H1 (cell line): ENCODE measurements around the gene TNNC1. TPM values are rescaled to one million over a fixed set of nuclear protein-coding genes. Genes with fewer than 3 reads are reported as not detected.

Experiments used
- CTCF ChIA-PET: fragments of 300-600 bp; sonication (Branson Sonifier 250); formaldehyde crosslinking; loops from one replicate; lab custom pipeline; 2021; ENCODE audit not compliant: partially characterized antibody; lab: Charles Lee
- POLR2A ChIA-PET: fragments of 300-600 bp; sonication (Branson Sonifier 250); formaldehyde crosslinking; loops from one replicate; lab custom pipeline; 2021; ENCODE audit warnings: inconsistent platforms; ENCODE audit not compliant: partially characterized antibody; lab: Charles Lee
- DNase-seq, 2 experiments: peaks; one replicate each; pipeline versions ENCODE4 v3.0.0 to v3.0.0-alpha.2; 2010 to 2022; ENCODE audit warnings: low spot score in 2 of 2, low read depth in 1 of 2, mixed read lengths in 1 of 2
- FAIRE-seq: peaks from 2 replicates; lab custom pipeline; 2011; peaks lifted over from hg19 to GRCh38; lab: Jason Lieb, UNC
- H2AFZ ChIP-seq: 2 replicates; pipeline ENCODE4 v1.8.1; 2012; ENCODE audit warnings: low read length, inconsistent platforms
- H2AK5ac ChIP-seq: 2 replicates; pipeline ENCODE4 v1.6.1; 2013; ENCODE audit warnings: low read depth, low read length
- H2BK120ac ChIP-seq: replicated peaks from 2 replicates; pipeline ENCODE3; 2013; ENCODE audit warnings: low read depth, low read length, inconsistent platforms
- H2BK12ac ChIP-seq: 2 replicates; pipeline ENCODE4 v1.6.1; 2013; ENCODE audit warnings: low read depth, low read length
- H2BK15ac ChIP-seq: 2 replicates; pipeline ENCODE4 v1.6.1; 2013; ENCODE audit warnings: low read length
- H2BK20ac ChIP-seq: 2 replicates; pipeline ENCODE4 v1.6.1; 2013; ENCODE audit warnings: low read length
- H2BK5ac ChIP-seq: 2 replicates; pipeline ENCODE4 v1.6.1; 2013; ENCODE audit warnings: low read depth, low read length
- H3K14ac ChIP-seq: 2 replicates; pipeline ENCODE4 v1.6.1; 2013; ENCODE audit warnings: inconsistent platforms; ENCODE audit not compliant: insufficient read length
- H3K18ac ChIP-seq: 2 replicates; pipeline ENCODE4 v1.6.1; 2013; ENCODE audit warnings: low read length; ENCODE audit errors: extremely low read depth
- H3K23ac ChIP-seq: 2 replicates; pipeline ENCODE4 v1.6.1; 2013; ENCODE audit warnings: inconsistent platforms; ENCODE audit not compliant: insufficient read length
- H3K23me2 ChIP-seq: 2 replicates; pipeline ENCODE4 v1.6.1; 2013; ENCODE audit warnings: low read depth, low read length
- H3K27ac ChIP-seq: 2 replicates; pipeline ENCODE4 v1.6.1; 2011; ENCODE audit warnings: low read depth, low read length, inconsistent platforms
- H3K27me3 ChIP-seq, 4 experiments: replicated peaks in 1 of 4; 1 replicate in 1 of 4; 2 replicates in 3 of 4; pipeline versions ENCODE4 v1.6.1 to v1.8.1; 2011 to 2013; ENCODE audit warnings: low read length in 3 of 4, mild to moderate bottlenecking in 3 of 4, inconsistent platforms in 2 of 4, mixed read lengths in 2 of 4, moderate library complexity in 1 of 4; ENCODE audit not compliant: control insufficient read depth in 3 of 4, insufficient read depth in 3 of 4; ENCODE audit errors: extremely low read depth in 1 of 4
- H3K36me3 ChIP-seq, 4 experiments: 2 replicates each; pipeline versions ENCODE4 v1.6.1 to v1.8.1; 2011 to 2013; ENCODE audit warnings: mild to moderate bottlenecking in 4 of 4, low read length in 3 of 4, moderate library complexity in 2 of 4, control low read depth in 1 of 4, inconsistent platforms in 1 of 4; ENCODE audit not compliant: insufficient read depth in 4 of 4, control insufficient read depth in 2 of 4
- H3K4ac ChIP-seq: replicated peaks from 2 replicates; pipeline ENCODE3; 2013; ENCODE audit warnings: low read length, low read depth, mixed read lengths, inconsistent platforms; ENCODE audit not compliant: insufficient read length
- H3K4me1 ChIP-seq, 4 experiments: replicated peaks in 1 of 4; 1 replicate in 1 of 4; 2 replicates in 3 of 4; pipeline versions ENCODE4 v1.6.1 to v1.8.1; 2011 to 2013; ENCODE audit warnings: low read length in 3 of 4, inconsistent platforms in 2 of 4, mixed read lengths in 1 of 4; ENCODE audit not compliant: insufficient read depth in 4 of 4, control insufficient read depth in 3 of 4
- H3K4me2 ChIP-seq, 2 experiments: 2 replicates each; pipeline versions ENCODE4 v1.6.1 to v1.8.1; 2011 to 2013; ENCODE audit warnings: low read depth in 2 of 2, low read length in 2 of 2, control low read depth in 1 of 2, inconsistent platforms in 1 of 2, mild to moderate bottlenecking in 1 of 2; ENCODE audit not compliant: insufficient read depth in 1 of 2
- H3K4me3 ChIP-seq, 4 experiments: fragments of 200-600, 300-600 bp in 1 of 4; sonication (generic), shearing (Covaris generic), sonication (Bioruptor Twin) in 1 of 4; 2 replicates each; pipeline versions ENCODE4 v1.5.1 to v1.8.1; 2011 to 2016; ENCODE audit warnings: low read length in 4 of 4, low read depth in 3 of 4, control low read depth in 2 of 4, inconsistent platforms in 2 of 4, mild to moderate bottlenecking in 2 of 4, mixed read lengths in 1 of 4, moderate library complexity in 1 of 4; ENCODE audit not compliant: insufficient read depth in 2 of 4; ENCODE audit errors: extremely low read depth in 1 of 4
- H3K56ac ChIP-seq: replicated peaks from 2 replicates; pipeline ENCODE3; 2013; ENCODE audit warnings: low read depth, mild to moderate bottlenecking, mixed read lengths, low read length, inconsistent platforms; ENCODE audit not compliant: insufficient read length
- H3K79me1 ChIP-seq: 2 replicates; pipeline ENCODE4 v1.6.1; 2013; ENCODE audit warnings: low read depth, low read length, control low read depth
- H3K79me2 ChIP-seq, 2 experiments: 2 replicates each; pipeline versions ENCODE4 v1.6.1 to v1.8.1; 2012 to 2013; ENCODE audit warnings: low read length in 2 of 2, mild to moderate bottlenecking in 2 of 2, inconsistent platforms in 1 of 2; ENCODE audit not compliant: insufficient read depth in 2 of 2, control insufficient read depth in 1 of 2
- H3K9ac ChIP-seq, 4 experiments: replicated peaks in 1 of 4; 1 replicate in 1 of 4; 2 replicates in 3 of 4; pipeline versions ENCODE4 v1.6.1 to v1.8.1; 2011 to 2013; ENCODE audit warnings: low read depth in 3 of 4, low read length in 3 of 4, control low read depth in 2 of 4, mild to moderate bottlenecking in 2 of 4, moderate library complexity in 2 of 4, inconsistent platforms in 1 of 4; ENCODE audit errors: extremely low read depth in 1 of 4
- H3K9me3 ChIP-seq, 2 experiments: 2 replicates each; pipeline versions ENCODE4 v1.6.1 to v1.8.1; 2012 to 2013; ENCODE audit warnings: mild to moderate bottlenecking in 2 of 2, moderate library complexity in 2 of 2, control low read depth in 1 of 2, inconsistent platforms in 1 of 2, low read depth in 1 of 2, low read length in 1 of 2, mixed read lengths in 1 of 2; ENCODE audit not compliant: insufficient read depth in 2 of 2
- H4K20me1 ChIP-seq, 2 experiments: replicated peaks in 1 of 2; 2 replicates each; pipeline versions ENCODE3 to v1.8.1; 2011 to 2013; ENCODE audit warnings: inconsistent platforms in 2 of 2, low read length in 2 of 2, mild to moderate bottlenecking in 1 of 2; ENCODE audit not compliant: insufficient read depth in 2 of 2, control insufficient read depth in 1 of 2
- H4K5ac ChIP-seq: 2 replicates; pipeline ENCODE4 v1.6.1; 2013; ENCODE audit warnings: low read length, low read depth, mixed read lengths, inconsistent platforms; ENCODE audit not compliant: insufficient read length
- H4K8ac ChIP-seq: 2 replicates; pipeline ENCODE4 v1.8.0; 2013; ENCODE audit warnings: mild to moderate bottlenecking, moderate library complexity, low read length, inconsistent platforms; ENCODE audit not compliant: insufficient read depth; ENCODE audit errors: extremely low read depth
- H4K91ac ChIP-seq: replicated peaks from 2 replicates; pipeline ENCODE3; 2013; ENCODE audit warnings: low read length, mixed read lengths, inconsistent platforms; ENCODE audit not compliant: insufficient read length
- WGBS, 2 experiments: shearing (Covaris generic) in 1 of 2; methylation state at CpG; one replicate each; pipeline versions ENCODE4 v1.1.6 to v1.1.7; 2013 to 2015; ENCODE audit warnings: low lambda C conversion rate in 2 of 2, mixed read lengths in 2 of 2, inconsistent platforms in 1 of 2, low coverage in 1 of 2, missing lambda C conversion rate in 1 of 2; ENCODE audit not compliant: insufficient replicate concordance in 2 of 2, insufficient coverage in 1 of 2, insufficient read length in 1 of 2; ENCODE audit errors: extremely low coverage in 1 of 2, missing lambda C conversion rate in 1 of 2; 5-methylcytosine and 5-hydroxymethylcytosine counted together
- polyA plus RNA-seq, 7 experiments: library from polyadenylated mRNA; depleted of rRNA in 3 of 7; stranded (reverse) in 5 of 7; unstranded in 2 of 7; fragments of >200 nt in 5 of 7; fragments of 200-250 nt in 2 of 7; gene quantifications; 1 replicate in 5 of 7; 2 replicates in 1 of 7; 4 replicates in 1 of 7; pipeline versions ENCODE4 v1.2.1 to v1.2.3, GENCODE V29; 2011 to 2013; ENCODE audit warnings: missing spikeins in 2 of 7, mixed read lengths in 2 of 7
- total RNA-seq: library from RNA; stranded (reverse); fragmentation: NEBNext Ultra II Directional; extraction: Animal tissue kit (Norgen Biotek cat#: 25700); gene quantifications from 2 replicates; pipeline ENCODE4 v1.2.1, GENCODE V29; 2021

TNNC1 gene
- total and polyA plus RNA-seq, 2 of the 8 experiments (the other 6 are each of a cell fraction or from before 2014, with no cell fraction given) = 5.8 to 16.4 TPM

GRCh38 chr3:52431459-52432223, 22.2 kb downstream of the TNNC1 start:
- no peak overlapping the region for H3K9ac ChIP-seq
- H3K14ac ChIP-seq = no peak overlapping the region
- CTCF ChIA-PET = interaction anchor here (0.6 to 4.4 kb wide), 7 partner anchors 9 to 210 kb away, joined by 3 to 22 read pairs (median 9); no protein-coding TSS in a partner anchor
- no peaks in the 10 kb centered on the region for H3K36me3 ChIP-seq
- H4K8ac ChIP-seq = no peak overlapping the region
- no peak overlapping the region for H4K91ac ChIP-seq
- no peaks in the 10 kb centered on the region for H3K79me2 ChIP-seq
- no peaks in the 10 kb centered on the region for H3K9me3 ChIP-seq
- POLR2A ChIA-PET = interaction anchor here (1.0 to 10.5 kb wide), 2 partner anchors 15 to 216 kb away, joined by 3 to 112 read pairs; partner anchors contain the start of gene SEMA3G
- H2BK12ac ChIP-seq = no peak overlapping the region
- no peaks in the 10 kb centered on the region for H3K27me3 ChIP-seq
- WGBS, 2 experiments = 87% methylated on average over 10 of the region's 10 CpGs; no CpG with 5 or more reads in 1 of the 2 experiments
- 0 out of 2 replicates have a peak overlapping the region, but pooled peaks have one; percentile 21 for H2BK5ac ChIP-seq
- H2BK15ac ChIP-seq = no peak overlapping the region
- H3K79me1 ChIP-seq = no peaks in the 10 kb centered on the region
- no peaks in the 10 kb centered on the region for H4K20me1 ChIP-seq
- H3K4ac ChIP-seq = no peak overlapping the region
- no peak overlapping the region for H3K18ac ChIP-seq
- H4K5ac ChIP-seq = no peak overlapping the region
- H3K4me2 ChIP-seq = no peak overlapping the region
- H2AFZ ChIP-seq = no peak overlapping the region
- H2AK5ac ChIP-seq = no peak overlapping the region
- no peak overlapping the region for H3K23ac ChIP-seq
- H3K23me2 ChIP-seq = no peaks in the 10 kb centered on the region
- FAIRE-seq (no peak), DNase-seq (no peak)
- H2BK120ac ChIP-seq = no peak overlapping the region
- no peak overlapping the region for H3K27ac ChIP-seq
- H3K4me3 ChIP-seq = no peak overlapping the region
- H3K56ac ChIP-seq = no peak overlapping the region
- H2BK20ac ChIP-seq = no peak overlapping the region
- peaks cover 0 to 2% (median 0%) of the 10 kb centered on the region in 4 experiments; a peak in 1 of 7 replicates for H3K4me1 ChIP-seq
